ENCODE results near the gene NFIX. TPM values are rescaled to one million over a fixed set of nuclear protein-coding genes. Genes with fewer than 3 reads are reported as not detected.

NFIX gene
- total and polyA plus RNA-seq, 9 of the 15 experiments (the other 6 are each of a cell fraction or from before 2014, with no cell fraction given), result 0.28 to 26.8 (median 5.4) TPM

- TF ChIP-seq XRCC5 (IDR thresholded peaks at IDR 0.05; ENCODE audit: low read depth, low read length) (0 out of 2 replicates have a peak, but pooled peaks have one; percentile 53), VEZF1 (CRISPR knock-in tag; IDR thresholded peaks at IDR 0.05) (peak; percentile 29; the same call in 1 of the 2 replicates), ZNF584 (CRISPR knock-in tag; IDR thresholded peaks at IDR 0.05; ENCODE audit: low read depth) (no peak), BCOR (IDR thresholded peaks at IDR 0.05) (no peak), HNRNPLL (IDR thresholded peaks at IDR 0.05; ENCODE audit: low read depth, low read length, poor library complexity, severe bottlenecking) (no peak), MAZ (CRISPR knock-in tag; conservative IDR thresholded peaks at IDR 0.05 in 1 of 2, IDR thresholded peaks at IDR 0.05 in 1 of 2) (no peak; a peak in 1 of 4 replicates), TEAD1 (CRISPR knock-in tag; IDR thresholded peaks at IDR 0.05) (peak in 1 of 2 experiments; percentile 67; a peak in 1 of 4 replicates), SMC3 (conservative IDR thresholded peaks at IDR 0.05; ENCODE audit: insufficient read depth, low read depth, low read length) (peak; percentile 22; the same call in 1 of the 2 replicates), RAD51 (IDR thresholded peaks at IDR 0.05; ENCODE audit: borderline replicate concordance, low read depth) (peak; percentile 47; the same call in 1 of the 2 replicates), ATF2 (CRISPR knock-in tag; IDR thresholded peaks at IDR 0.05) (no peak), CC2D1A (IDR thresholded peaks at IDR 0.05) (peak; percentile 58; the same call in 1 of the 2 replicates), CTBP1 (IDR thresholded peaks at IDR 0.05; ENCODE audit: borderline replicate concordance) (0 out of 2 replicates have a peak, but pooled peaks have one; percentile 38), RB1 (IDR thresholded peaks at IDR 0.05; ENCODE audit: low read depth) (0 out of 2 replicates have a peak, but pooled peaks have one; percentile 9)
Observed at GRCh38 chr19:13033819-13034611, 38.7 kb downstream of the NFIX start (continued).
